ENCODE measurements around the gene PRSS23. TPM values are rescaled to one million over a fixed set of nuclear protein-coding genes. Genes with fewer than 3 reads are reported as not detected.
"Not testable (repeated sequence)": the region's sequence is repeated elsewhere in the genome, so short reads cannot be mapped to it uniquely, and the experiment has no call there.

PRSS23 gene
- total RNA-seq, 8 experiments from 2014 or later: 4.2 to 102 (median 12.3) TPM

DNA sequence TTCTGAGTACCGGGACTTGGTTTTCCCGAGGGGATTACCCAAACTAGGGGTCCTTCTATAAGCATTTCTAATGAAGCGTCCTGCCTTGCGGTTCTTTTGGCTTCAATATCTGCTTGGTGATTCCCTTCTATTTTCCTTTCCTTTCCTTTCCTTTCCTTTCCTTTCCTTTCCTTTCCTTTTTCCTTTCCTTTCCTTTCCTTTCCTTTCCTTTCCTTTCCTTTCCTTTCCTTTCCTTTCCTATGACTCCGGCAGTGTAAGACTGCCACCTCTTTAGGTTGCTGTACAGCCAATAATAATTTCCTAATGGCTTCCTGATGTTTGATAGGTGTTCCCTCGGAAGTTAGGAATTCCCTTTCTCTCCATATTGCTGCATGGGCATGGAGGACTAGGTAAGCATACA is 34.0 kb downstream of the PRSS23 start:
- H3K27ac ChIP-seq; H3K4me1 ChIP-seq (replicated peaks in 1 of 2); in situ Hi-C loops (cut with MboI; ENCODE audit: low pct_unique_long_range_greater_than_20kb in 2 of 9, low sequenced_read_pairs in 9 of 9, unreplicated experiment in 9 of 9); H3K4me3 ChIP-seq; ATAC-seq (replicated peaks in 6 of 8): not testable (repeated sequence)
- 78 to 100% (median 100%) methylated on average over 2 to 4 of the region's 6 CpGs; no CpG with 5 or more reads in 3 of the 10 experiments for WGBS, 10 experiments

DNA sequence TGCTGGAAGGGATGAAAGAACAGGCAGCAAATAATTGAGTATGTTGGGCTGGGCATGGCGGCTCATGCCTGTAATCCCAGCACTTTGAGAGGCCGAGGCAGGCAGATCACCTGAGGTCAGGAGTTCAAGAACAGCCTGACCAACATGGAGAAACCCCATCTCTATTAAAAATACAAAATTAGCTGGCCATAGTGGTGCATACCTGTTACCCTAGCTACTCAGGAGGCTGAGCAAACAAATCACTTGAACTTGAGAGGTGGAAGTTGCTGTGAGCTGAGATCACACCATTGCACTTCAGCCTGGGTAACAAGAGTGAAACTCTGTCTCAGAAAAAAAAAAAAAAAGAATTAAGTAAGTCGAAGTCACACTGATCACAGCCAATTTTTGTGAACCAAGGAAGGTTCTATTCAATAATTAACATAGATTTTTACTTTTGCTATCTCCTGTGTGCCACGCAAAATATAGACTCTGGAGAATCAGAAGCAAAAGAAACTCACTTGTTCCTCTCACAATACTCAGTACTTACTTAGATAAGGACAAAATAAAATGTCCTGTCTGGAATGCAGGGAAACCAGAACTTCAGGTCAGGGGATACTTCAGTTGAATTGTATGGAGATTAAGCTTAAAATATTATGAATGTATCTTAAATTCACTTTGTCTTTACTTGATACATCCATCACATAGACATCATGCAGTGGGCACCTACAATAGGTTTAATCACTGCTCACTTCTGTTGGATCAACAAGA is 44.6 kb downstream of the PRSS23 start:
- in situ Hi-C loops (cut with MboI; ENCODE audit: low pct_unique_long_range_greater_than_20kb in 2 of 9, low sequenced_read_pairs in 9 of 9, unreplicated experiment in 9 of 9); H3K4me1 ChIP-seq (replicated peaks in 1 of 2); H3K27ac ChIP-seq; ATAC-seq (replicated peaks in 6 of 8); H3K4me3 ChIP-seq: not testable (repeated sequence)
- 30 to 100% (median 64%) methylated on average over 1 to 4 of the region's 4 CpGs; no CpG with 5 or more reads in 1 of the 10 experiments for WGBS, 10 experiments

DNA sequence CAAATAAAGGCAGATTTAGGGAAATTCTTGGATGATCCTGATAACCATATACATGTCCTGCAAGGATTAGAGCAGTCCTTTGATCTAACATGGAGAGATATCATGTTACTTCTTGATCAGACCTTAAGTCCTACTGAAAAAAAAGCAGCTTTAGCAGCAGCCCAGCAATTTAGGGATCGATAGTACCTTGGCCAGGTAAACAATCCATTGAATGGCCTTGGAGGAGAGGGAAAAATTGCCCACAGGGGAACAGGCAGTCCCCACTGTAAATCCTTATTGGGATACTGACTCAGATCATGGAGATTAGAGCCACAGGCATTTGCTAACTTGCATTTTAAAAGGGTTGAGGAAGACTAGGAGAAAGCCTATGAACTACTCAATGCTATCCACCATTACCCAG is 47.8 kb downstream of the PRSS23 start:
- ATAC-seq (replicated peaks in 6 of 8): no peak
- 0 to 86% (median 60%) methylated on average over 1 of the region's 1 CpG; no CpG with 5 or more reads in 5 of the 10 experiments for WGBS, 10 experiments
- Histone ChIP-seq H3K4me1 (replicated peaks in 1 of 2) (no peaks in the 10 kb centered on the region), H3K4me3 (no peak overlapping the region), H3K27ac (no peak overlapping the region)
- in situ Hi-C loops (cut with MboI; ENCODE audit: low pct_unique_long_range_greater_than_20kb in 2 of 9, low sequenced_read_pairs in 9 of 9, unreplicated experiment in 9 of 9): no loop called here

DNA sequence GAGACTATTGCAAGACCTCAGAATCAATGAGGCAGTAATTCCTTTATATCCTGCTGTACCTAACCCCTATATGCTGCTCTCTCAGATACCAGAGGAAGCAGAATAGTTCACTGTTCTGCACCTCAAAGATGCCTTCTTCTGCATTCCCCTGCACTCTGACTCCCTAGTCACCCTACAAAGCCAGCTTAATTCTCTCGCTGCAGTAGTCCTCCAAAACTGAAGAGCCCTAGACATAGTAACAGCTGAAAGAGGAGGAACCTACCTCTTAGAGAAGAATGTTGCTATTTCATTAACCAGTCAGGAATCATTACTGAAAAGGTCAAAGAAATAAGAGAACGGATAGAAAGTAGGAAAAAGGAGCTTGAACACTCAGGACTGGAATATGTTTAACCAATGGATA is 49.3 kb downstream of the PRSS23 start:
- in situ Hi-C loops (cut with MboI; ENCODE audit: low pct_unique_long_range_greater_than_20kb in 2 of 9, low sequenced_read_pairs in 9 of 9, unreplicated experiment in 9 of 9): no loop called here
- no peaks in the 10 kb centered on the region for H3K4me1 ChIP-seq (replicated peaks in 1 of 2)
- ATAC-seq (replicated peaks in 6 of 8): no peak
- no peak overlapping the region for H3K4me3 ChIP-seq
- 42 to 100% (median 100%) methylated on average over 1 to 2 of the region's 2 CpGs; no CpG with 5 or more reads in 2 of the 10 experiments for WGBS, 10 experiments
- H3K27ac ChIP-seq: no peak overlapping the region

Other genes starting within 250 kb of the PRSS23 start
- 10 to 100 TPM in 4 of 8 experiments, 1 to 10 TPM in 4; 3.3 to 13.0 (median 9.6) TPM for gene ME3, start 127.9 kb upstream of the PRSS23 start, total RNA-seq
- gene FZD4, start 154.9 kb downstream of the PRSS23 start, total RNA-seq: 1 to 10 TPM; 1.1 to 8.8 (median 2.6) TPM
- gene TMEM135, start 237.4 kb downstream of the PRSS23 start, total RNA-seq: 10 to 100 TPM; 12.5 to 38.9 (median 21.8) TPM

Data from motor neuron (in vitro differentiated cells).